ENCODE measurements around the gene BRSK2. TPM values are rescaled to one million over a fixed set of nuclear protein-coding genes. Genes with fewer than 3 reads are reported as not detected.

The BRSK2 gene
- total RNA-seq, 3 donors from 2014 or later = 0.53 to 0.94 (median 0.76) TPM

GRCh38 chr11:1393038-1393710 is 3.4 kb downstream of the BRSK2 start:
- Mint-ChIP-seq H3K36me3 (ENCODE audit: insufficient read depth) (no peaks in the 10 kb centered on the region), H3K4me3 (no peak overlapping the region), H3K9me3 (no peaks in the 10 kb centered on the region), H3K4me1 (ENCODE audit: low read depth) (peaks cover 9% of the 10 kb centered on the region), H3K27me3 (ENCODE audit: low read depth) (peaks cover 27% of the 10 kb centered on the region)
- DNase-seq (no peak), ATAC-seq (no peak)

GRCh38 chr11:1394936-1395772 is 5.4 kb downstream of the BRSK2 start:
- Mint-ChIP-seq H3K9me3 (no peaks in the 10 kb centered on the region), H3K4me3 (no peak overlapping the region), H3K36me3 (ENCODE audit: insufficient read depth) (no peaks in the 10 kb centered on the region), H3K27me3 (ENCODE audit: low read depth) (peaks cover 27% of the 10 kb centered on the region), H3K4me1 (ENCODE audit: low read depth) (peaks cover 9% of the 10 kb centered on the region)
- ATAC-seq (no peak), DNase-seq (no peak)

GRCh38 chr11:1395773-1396374 is 6.1 kb downstream of the BRSK2 start:
- Mint-ChIP-seq H3K27me3 (ENCODE audit: low read depth) (peaks cover 27% of the 10 kb centered on the region), H3K4me1 (ENCODE audit: low read depth) (peaks cover 9% of the 10 kb centered on the region), H3K4me3 (no peak overlapping the region), H3K9me3 (no peaks in the 10 kb centered on the region), H3K36me3 (ENCODE audit: insufficient read depth) (no peaks in the 10 kb centered on the region)
- DNase-seq = no peak
- ATAC-seq = no peak

GRCh38 chr11:1396375-1396841 is 6.7 kb downstream of the BRSK2 start:
- H3K27me3 Mint-ChIP-seq (ENCODE audit: low read depth) = peaks cover 26% of the 10 kb centered on the region
- DNase-seq (no peak), ATAC-seq (no peak)
- no peaks in the 10 kb centered on the region for H3K36me3 Mint-ChIP-seq (ENCODE audit: insufficient read depth)
- H3K9me3 Mint-ChIP-seq = no peaks in the 10 kb centered on the region
- H3K4me3 Mint-ChIP-seq = no peak overlapping the region
- peaks cover 5% of the 10 kb centered on the region for H3K4me1 Mint-ChIP-seq (ENCODE audit: low read depth)

GRCh38 chr11:1397146-1397861 is 7.6 kb downstream of the BRSK2 start:
- no peaks in the 10 kb centered on the region for H3K36me3 Mint-ChIP-seq (ENCODE audit: insufficient read depth)
- H3K4me1 Mint-ChIP-seq (ENCODE audit: low read depth) = no peaks in the 10 kb centered on the region
- no peaks in the 10 kb centered on the region for H3K9me3 Mint-ChIP-seq
- H3K4me3 Mint-ChIP-seq = no peak overlapping the region
- no peak for DNase-seq
- peaks cover 19% of the 10 kb centered on the region for H3K27me3 Mint-ChIP-seq (ENCODE audit: low read depth)
- no peak for ATAC-seq

GRCh38 chr11:1397862-1398527 is 8.3 kb downstream of the BRSK2 start:
- Mint-ChIP-seq H3K9me3 (no peaks in the 10 kb centered on the region), H3K4me1 (ENCODE audit: low read depth) (no peaks in the 10 kb centered on the region), H3K4me3 (no peak overlapping the region), H3K27me3 (ENCODE audit: low read depth) (peaks cover 14% of the 10 kb centered on the region), H3K36me3 (ENCODE audit: insufficient read depth) (no peaks in the 10 kb centered on the region)
- no peak for ATAC-seq
- DNase-seq = no peak

- Mint-ChIP-seq H3K36me3 (ENCODE audit: insufficient read depth) (no peaks in the 10 kb centered on the region), H3K9me3 (no peaks in the 10 kb centered on the region), H3K27me3 (ENCODE audit: low read depth) (peaks cover 7% of the 10 kb centered on the region), H3K4me3 (no peak overlapping the region), H3K4me1 (ENCODE audit: low read depth) (no peaks in the 10 kb centered on the region)
- ATAC-seq (no peak), DNase-seq (no peak)
Observed at GRCh38 chr11:1398528-1399235, 8.9 kb downstream of the BRSK2 start.

GRCh38 chr11:1399386-1400316 is 9.9 kb downstream of the BRSK2 start:
- DNase-seq = no peak
- peaks cover 6% of the 10 kb centered on the region for H3K27me3 Mint-ChIP-seq (ENCODE audit: low read depth)
- no peak overlapping the region for H3K4me3 Mint-ChIP-seq
- no peaks in the 10 kb centered on the region for H3K4me1 Mint-ChIP-seq (ENCODE audit: low read depth)
- no peaks in the 10 kb centered on the region for H3K36me3 Mint-ChIP-seq (ENCODE audit: insufficient read depth)
- no peak for ATAC-seq
- no peaks in the 10 kb centered on the region for H3K9me3 Mint-ChIP-seq

GRCh38 chr11:1400317-1401170 is 10.8 kb downstream of the BRSK2 start:
- H3K9me3 Mint-ChIP-seq = no peaks in the 10 kb centered on the region
- ATAC-seq (no peak), DNase-seq (no peak)
- no peaks in the 10 kb centered on the region for H3K36me3 Mint-ChIP-seq (ENCODE audit: insufficient read depth)
- peaks cover 6% of the 10 kb centered on the region for H3K27me3 Mint-ChIP-seq (ENCODE audit: low read depth)
- H3K4me3 Mint-ChIP-seq = no peak overlapping the region
- H3K4me1 Mint-ChIP-seq (ENCODE audit: low read depth) = no peaks in the 10 kb centered on the region

- peaks cover 6% of the 10 kb centered on the region for H3K27me3 Mint-ChIP-seq (ENCODE audit: low read depth)
- DNase-seq (no peak), ATAC-seq (no peak)
- no peaks in the 10 kb centered on the region for H3K4me1 Mint-ChIP-seq (ENCODE audit: low read depth)
- no peaks in the 10 kb centered on the region for H3K36me3 Mint-ChIP-seq (ENCODE audit: insufficient read depth)
- no peak overlapping the region for H3K4me3 Mint-ChIP-seq
- H3K9me3 Mint-ChIP-seq = no peaks in the 10 kb centered on the region
Observed at GRCh38 chr11:1401171-1401445, 11.4 kb downstream of the BRSK2 start.

GRCh38 chr11:1401656-1402221 is 12.0 kb downstream of the BRSK2 start:
- Mint-ChIP-seq H3K4me1 (ENCODE audit: low read depth) (no peaks in the 10 kb centered on the region), H3K9me3 (no peaks in the 10 kb centered on the region), H3K27me3 (ENCODE audit: low read depth) (peaks cover 6% of the 10 kb centered on the region), H3K4me3 (no peak overlapping the region), H3K36me3 (ENCODE audit: insufficient read depth) (no peaks in the 10 kb centered on the region)
- peak; percentile 35 for DNase-seq
- peak in 1 of 2 donors; percentile 42 for ATAC-seq

Data from activated T-cell treated with anti-CD3 and anti-CD28 coated beads, Interleukin-2, amount 50 U/mL, for 4 hours (primary cell).